GM21737 (cell line): ENCODE results near the gene DCLK2.
A peak's percentile ranks its signal among the peaks of the same experiment; 100 is the strongest.

ENCODE experiments used
- ATAC-seq: cut with Tn5 transposase; IDR thresholded peaks from one replicate; pipeline ENCODE4 v1.9.1; 2021; ENCODE audit warnings: mild to moderate bottlenecking, moderate library complexity; ENCODE audit not compliant: unreplicated experiment

The DCLK2 gene

DNA sequence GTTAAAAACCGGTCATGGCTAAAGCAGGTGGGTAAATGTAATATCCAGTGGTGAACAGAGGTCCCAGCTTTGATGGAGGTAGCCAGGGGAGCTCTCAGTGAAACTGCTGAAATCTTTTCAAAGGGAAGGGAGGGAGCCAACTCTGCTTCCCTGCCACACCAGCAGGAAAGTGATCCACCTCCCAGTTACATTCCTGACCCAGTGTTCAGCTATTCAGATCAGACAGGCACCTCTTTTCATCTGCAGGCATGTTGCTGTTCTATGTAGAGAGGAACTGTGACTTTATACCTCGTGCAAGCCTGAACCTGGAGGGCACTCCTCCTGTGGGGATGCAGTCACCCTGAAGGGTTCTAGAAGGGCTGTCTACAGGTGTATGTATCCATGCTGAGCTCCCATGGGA is 37.6 kb downstream of the DCLK2 start:
- ATAC-seq: no peak

GRCh38 chr4:150116506-150116905 is 38.3 kb downstream of the DCLK2 start:
- ATAC-seq: no peak

GRCh38 chr4:150117094-150117493 is 38.8 kb downstream of the DCLK2 start:
- ATAC-seq: no peak

- no peak for ATAC-seq
Observed at GRCh38 chr4:150117629-150118028, 39.4 kb downstream of the DCLK2 start.

DNA sequence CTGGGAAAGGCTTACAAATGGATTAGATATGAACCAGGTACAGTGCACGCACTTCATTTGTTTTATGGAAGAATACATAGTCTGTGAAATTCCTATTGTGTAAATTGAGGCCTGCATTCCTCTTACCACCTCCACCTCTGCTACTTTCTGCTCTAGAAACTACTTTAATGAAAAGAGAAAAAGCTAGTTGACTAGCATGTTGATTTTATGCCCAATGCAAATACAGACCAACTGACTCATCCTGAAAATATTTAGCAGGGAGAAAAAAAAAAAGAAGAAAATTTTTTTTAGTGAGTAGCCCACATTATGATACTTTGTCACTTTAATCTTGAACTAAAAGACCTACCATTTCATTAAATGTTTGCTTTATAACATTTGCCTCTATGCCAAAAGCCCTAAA is 41.2 kb downstream of the DCLK2 start:
- no peak for ATAC-seq

DNA sequence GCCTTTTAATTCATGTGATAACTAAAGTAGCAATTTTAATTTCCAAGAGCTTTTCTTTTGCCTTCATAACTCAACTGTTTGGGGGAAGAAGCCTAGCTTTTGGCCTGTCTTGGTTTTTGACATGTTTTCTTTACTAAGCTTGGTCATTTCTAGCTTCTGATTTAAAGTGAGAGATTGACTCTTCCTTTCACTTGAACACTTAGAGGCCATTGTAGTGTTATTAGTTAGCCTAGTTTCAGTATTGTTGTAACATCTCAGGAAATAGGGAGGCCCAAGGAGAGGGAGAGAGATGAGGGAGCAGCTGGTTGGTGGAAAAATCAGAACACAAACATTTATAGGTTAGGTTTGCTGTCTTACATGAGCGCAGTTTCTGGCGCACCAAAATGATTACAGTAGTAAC is 44.8 kb downstream of the DCLK2 start:
- no peak for ATAC-seq

- ATAC-seq: no peak
Observed at GRCh38 chr4:150123796-150124677, 45.8 kb downstream of the DCLK2 start.

DNA sequence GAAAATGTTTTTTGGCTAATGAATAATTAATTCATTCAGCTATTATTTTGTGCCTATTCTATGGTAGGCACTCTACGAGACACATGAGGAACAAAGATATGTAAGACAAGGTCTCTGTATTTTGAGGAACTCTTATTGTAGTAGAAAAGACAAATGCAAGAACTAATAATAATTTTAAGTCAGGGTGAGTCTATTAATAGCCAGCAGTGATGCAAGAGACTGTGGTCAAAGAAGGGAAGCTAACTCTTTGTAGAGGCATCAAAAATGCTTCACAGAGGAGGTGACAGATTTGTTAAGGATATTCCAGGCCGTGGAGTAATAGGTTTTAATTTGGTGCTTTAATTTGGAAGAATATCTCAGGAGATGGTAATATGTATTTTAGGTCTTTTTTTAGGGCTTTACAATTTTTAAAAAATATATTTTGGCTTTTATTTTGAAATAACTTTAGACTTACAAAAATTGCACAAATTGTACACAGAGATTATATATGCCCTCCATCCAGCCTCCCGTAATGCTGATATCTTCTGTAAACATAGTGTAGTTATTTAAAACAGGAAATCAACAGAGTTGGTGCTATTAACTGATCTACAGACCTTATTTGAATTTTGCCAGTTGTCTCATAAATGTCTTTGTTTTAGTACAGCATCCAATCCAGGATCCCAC is 48.1 kb downstream of the DCLK2 start:
- peak; percentile 43 for ATAC-seq

DNA sequence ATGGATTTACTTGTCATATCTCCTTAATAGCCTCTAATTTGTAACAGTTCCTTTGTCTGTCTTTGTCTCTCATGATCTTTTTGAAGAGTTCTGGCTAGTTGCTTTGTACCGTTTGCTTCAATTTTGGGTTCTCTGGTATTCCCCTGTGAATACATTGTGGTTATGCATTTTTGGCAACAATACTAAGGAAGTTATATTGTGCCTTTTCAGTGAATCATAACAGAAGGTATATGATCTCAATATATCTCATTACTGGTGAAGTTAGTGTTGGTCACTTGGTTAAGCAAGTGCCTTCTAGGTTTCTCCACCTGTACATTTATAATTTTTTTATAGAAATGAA is 48.6 kb downstream of the DCLK2 start:
- ATAC-seq: peak; percentile 48

- ATAC-seq: no peak
Observed at GRCh38 chr4:150127757-150128156, 49.5 kb downstream of the DCLK2 start.

- no peak for ATAC-seq
Observed at GRCh38 chr4:150130933-150131332, 52.7 kb downstream of the DCLK2 start.

GRCh38 chr4:150131581-150132228 is 53.5 kb downstream of the DCLK2 start:
- no peak for ATAC-seq

DNA sequence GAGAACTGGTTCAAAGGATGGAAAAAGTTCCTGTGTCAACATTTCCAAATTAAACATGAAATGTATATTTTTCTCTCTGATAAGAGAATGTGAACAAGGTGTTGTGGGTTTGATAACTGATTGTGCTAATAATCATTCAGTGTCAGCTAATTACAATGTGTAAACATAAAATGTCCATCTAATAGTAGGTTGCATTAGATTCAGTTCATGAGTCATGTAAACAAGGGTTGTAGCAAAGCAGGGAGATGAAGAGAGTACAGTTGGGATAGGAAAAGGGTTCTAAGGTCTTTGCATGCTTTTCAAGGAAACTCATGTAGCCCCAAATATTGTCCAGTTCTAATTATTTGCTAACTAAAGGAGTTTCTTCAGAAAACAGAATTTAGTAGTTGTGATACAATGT is 55.4 kb downstream of the DCLK2 start:
- no peak for ATAC-seq

- ATAC-seq: no peak
Observed at GRCh38 chr4:150135134-150135772, 57.0 kb downstream of the DCLK2 start.

- ATAC-seq: no peak
Observed at GRCh38 chr4:150136036-150136435, 57.8 kb downstream of the DCLK2 start.

- ATAC-seq: no peak
Observed at GRCh38 chr4:150136481-150136880, 58.2 kb downstream of the DCLK2 start.

GRCh38 chr4:150139297-150139865 is 61.1 kb downstream of the DCLK2 start:
- no peak for ATAC-seq

DNA sequence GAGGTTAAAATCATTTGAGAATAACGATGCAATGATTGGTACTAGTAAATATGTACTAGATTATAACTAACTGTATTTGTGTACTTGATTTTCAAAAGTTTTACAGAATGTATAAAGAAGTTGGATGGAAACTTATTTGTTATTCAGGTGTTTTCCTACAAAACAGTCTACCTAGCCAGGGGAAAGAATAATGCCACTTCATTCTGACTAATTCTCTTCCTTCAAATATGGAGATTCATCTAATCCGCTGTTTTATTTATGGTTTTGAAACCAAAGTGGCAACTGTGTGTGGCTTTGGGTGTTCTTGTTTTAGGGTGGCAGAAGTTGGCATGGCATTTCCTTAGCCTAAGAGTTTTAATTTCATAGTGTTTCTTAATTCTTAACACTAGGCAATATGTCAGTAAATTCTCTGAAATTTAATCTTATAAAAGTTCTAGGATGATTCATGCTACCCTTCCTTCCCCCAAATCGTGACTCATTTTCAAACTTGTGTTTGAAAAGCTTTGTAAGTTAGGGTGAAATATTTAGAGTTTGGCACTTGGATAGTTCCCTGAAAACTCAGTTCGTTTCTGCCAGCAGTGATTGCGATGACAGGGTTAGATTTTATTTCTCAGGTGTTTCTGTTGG is 62.6 kb downstream of the DCLK2 start:
- no peak for ATAC-seq

GRCh38 chr4:150141756-150142155 is 63.5 kb downstream of the DCLK2 start:
- ATAC-seq: no peak

GRCh38 chr4:150142831-150143230 is 64.6 kb downstream of the DCLK2 start:
- ATAC-seq: no peak
